Measurements from ENCODE around the gene CDKL1. TPM values are rescaled to one million over a fixed set of nuclear protein-coding genes. Genes with fewer than 3 reads are reported as not detected.

Gene CDKL1
- polyA plus RNA-seq, 3 donors, result 1.2 to 2.5 (median 1.3) TPM

- intact Hi-C loops (cut with micrococcal nuclease), result no loop called here
- Histone ChIP-seq H3K4me1 (ENCODE audit: control insufficient read depth in 1 of 2, insufficient read depth in 2 of 2, low read length in 2 of 2) (no peaks in the 10 kb centered on the region), H3K9ac (ENCODE audit: insufficient read depth, low read length, poor library complexity, severe bottlenecking) (no peak overlapping the region), H4K20me1 (ENCODE audit: insufficient read depth, low read length) (no peaks in the 10 kb centered on the region), H3K9me3 (replicated peaks in 1 of 2; ENCODE audit: control insufficient read depth in 1 of 2, insufficient read depth in 1 of 2, low read length in 2 of 2) (no peaks in the 10 kb centered on the region), H3K79me2 (ENCODE audit: insufficient read depth, low read length) (no peaks in the 10 kb centered on the region), H3K36me3 (replicated peaks in 1 of 2; ENCODE audit: control insufficient read depth in 1 of 2, insufficient read depth in 2 of 2, low read length in 2 of 2) (peaks cover 25 to 47% of the 10 kb centered on the region in 2 donors), H2AFZ (ENCODE audit: insufficient read depth, low read depth, low read length, poor library complexity, severe bottlenecking) (no peak overlapping the region), H3K4me3 (replicated peaks in 1 of 3; ENCODE audit: low read depth in 2 of 3, low read length in 3 of 3) (no peak overlapping the region), H3K27me3 (ENCODE audit: control insufficient read depth in 2 of 2, insufficient read depth in 2 of 2, low read length in 2 of 2) (no peaks in the 10 kb centered on the region), H3K4me2 (replicated peaks; ENCODE audit: extremely low read depth, low read length, poor library complexity, severe bottlenecking) (no peak overlapping the region), H3K27ac (ENCODE audit: low read depth in 1 of 2, low read length in 2 of 2) (no peak overlapping the region)
- no peak for TF ChIP-seq CTCF (IDR thresholded peaks at IDR 0.05)
- Mint-ChIP-seq H3K4me3 (no peak overlapping the region), H3K36me3 (peaks cover 39 to 45% of the 10 kb centered on the region in 2 donors), H3K9me3 (no peaks in the 10 kb centered on the region), H3K27me3 (ENCODE audit: low read depth in 3 of 3) (no peaks in the 10 kb centered on the region), H3K4me1 (peaks cover 11% of the 10 kb centered on the region), H3K27ac (no peak overlapping the region)
- no peak for DNase-seq
- 97% methylated on average over 5 of the region's 8 CpGs for WGBS (ENCODE audit: insufficient coverage)
These were observed 62.5 kb downstream of the CDKL1 start for GRCh38 chr14:50334211-50334610.

GRCh38 chr14:50333014-50333509 lies 63.6 kb downstream of the CDKL1 start:
- H3K27ac Mint-ChIP-seq, result no peak overlapping the region
- H4K20me1 ChIP-seq (ENCODE audit: insufficient read depth, low read length), result no peaks in the 10 kb centered on the region
- peaks cover 37 to 46% of the 10 kb centered on the region in 2 donors for H3K36me3 Mint-ChIP-seq
- no peaks in the 10 kb centered on the region for H3K27me3 ChIP-seq (ENCODE audit: control insufficient read depth in 2 of 2, insufficient read depth in 2 of 2, low read length in 2 of 2)
- intact Hi-C loops (cut with micrococcal nuclease), result no loop called here
- peaks cover 11% of the 10 kb centered on the region for H3K4me1 Mint-ChIP-seq
- H3K9me3 ChIP-seq (replicated peaks in 1 of 2; ENCODE audit: control insufficient read depth in 1 of 2, insufficient read depth in 1 of 2, low read length in 2 of 2), result no peaks in the 10 kb centered on the region
- peaks cover 31 to 57% of the 10 kb centered on the region in 2 donors for H3K36me3 ChIP-seq (replicated peaks in 1 of 2; ENCODE audit: control insufficient read depth in 1 of 2, insufficient read depth in 2 of 2, low read length in 2 of 2)
- H3K4me1 ChIP-seq (ENCODE audit: control insufficient read depth in 1 of 2, insufficient read depth in 2 of 2, low read length in 2 of 2), result no peaks in the 10 kb centered on the region
- H3K4me3 ChIP-seq (replicated peaks in 1 of 3; ENCODE audit: low read depth in 2 of 3, low read length in 3 of 3), result no peak overlapping the region
- no peak for TF ChIP-seq CTCF (IDR thresholded peaks at IDR 0.05)
- no peak overlapping the region for H2AFZ ChIP-seq (ENCODE audit: insufficient read depth, low read depth, low read length, poor library complexity, severe bottlenecking)
- H3K9me3 Mint-ChIP-seq, result no peaks in the 10 kb centered on the region
- WGBS (ENCODE audit: insufficient coverage), result no CpG with 5 or more reads among the region's 3 CpGs
- no peak overlapping the region for H3K27ac ChIP-seq (ENCODE audit: low read depth in 1 of 2, low read length in 2 of 2)
- no peak overlapping the region for H3K4me3 Mint-ChIP-seq
- no peaks in the 10 kb centered on the region for H3K27me3 Mint-ChIP-seq (ENCODE audit: low read depth in 3 of 3)
- no peak overlapping the region for H3K9ac ChIP-seq (ENCODE audit: insufficient read depth, low read length, poor library complexity, severe bottlenecking)
- no peak for DNase-seq
- H3K79me2 ChIP-seq (ENCODE audit: insufficient read depth, low read length), result no peaks in the 10 kb centered on the region
- H3K4me2 ChIP-seq (replicated peaks; ENCODE audit: extremely low read depth, low read length, poor library complexity, severe bottlenecking), result no peak overlapping the region
